GM19452 (cell line): ENCODE measurements around the gene CHST3.
"Not testable (repeated sequence)": the region's sequence is repeated elsewhere in the genome, so short reads cannot be mapped to it uniquely, and the experiment has no call there.

Experiments
- ATAC-seq: cut with Tn5 transposase; IDR thresholded peaks from one replicate; pipeline ENCODE4 v1.9.1; 2021; ENCODE audit not compliant: unreplicated experiment

Gene CHST3, protein sequence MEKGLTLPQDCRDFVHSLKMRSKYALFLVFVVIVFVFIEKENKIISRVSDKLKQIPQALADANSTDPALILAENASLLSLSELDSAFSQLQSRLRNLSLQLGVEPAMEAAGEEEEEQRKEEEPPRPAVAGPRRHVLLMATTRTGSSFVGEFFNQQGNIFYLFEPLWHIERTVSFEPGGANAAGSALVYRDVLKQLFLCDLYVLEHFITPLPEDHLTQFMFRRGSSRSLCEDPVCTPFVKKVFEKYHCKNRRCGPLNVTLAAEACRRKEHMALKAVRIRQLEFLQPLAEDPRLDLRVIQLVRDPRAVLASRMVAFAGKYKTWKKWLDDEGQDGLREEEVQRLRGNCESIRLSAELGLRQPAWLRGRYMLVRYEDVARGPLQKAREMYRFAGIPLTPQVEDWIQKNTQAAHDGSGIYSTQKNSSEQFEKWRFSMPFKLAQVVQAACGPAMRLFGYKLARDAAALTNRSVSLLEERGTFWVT

GRCh38 chr10:71964098-71964742 lies at the start of gene CHST3:
TSS of gene CHST3 (plus strand) at chr10:71964395. CDS start at chr10:72005843, 41,448 bp downstream.
- ATAC-seq: no peak

- no peak for ATAC-seq
Measured at GRCh38 chr10:71916827-71917226, 47.4 kb upstream of the CHST3 start.

DNA sequence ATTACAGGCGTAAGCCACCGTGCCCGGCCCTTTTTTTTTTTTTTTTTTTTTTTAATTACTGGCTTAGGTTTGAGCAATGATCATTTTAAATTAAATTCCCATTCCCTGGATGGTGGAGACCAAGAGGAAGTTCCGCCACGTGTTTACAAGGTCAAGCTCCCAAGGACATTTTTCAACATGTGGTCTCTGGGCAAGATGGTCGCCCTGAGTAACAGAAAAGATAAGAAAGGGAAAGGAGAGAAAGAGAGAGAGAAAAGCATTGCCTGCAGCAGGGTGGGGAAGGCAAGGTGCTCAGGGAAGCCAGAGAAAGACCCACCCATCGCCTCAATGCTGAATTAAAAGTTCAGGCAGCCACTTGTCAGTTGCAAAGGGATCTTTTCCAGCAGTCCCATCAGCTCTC lies 45.2 kb upstream of the CHST3 start:
- no peak for ATAC-seq

DNA sequence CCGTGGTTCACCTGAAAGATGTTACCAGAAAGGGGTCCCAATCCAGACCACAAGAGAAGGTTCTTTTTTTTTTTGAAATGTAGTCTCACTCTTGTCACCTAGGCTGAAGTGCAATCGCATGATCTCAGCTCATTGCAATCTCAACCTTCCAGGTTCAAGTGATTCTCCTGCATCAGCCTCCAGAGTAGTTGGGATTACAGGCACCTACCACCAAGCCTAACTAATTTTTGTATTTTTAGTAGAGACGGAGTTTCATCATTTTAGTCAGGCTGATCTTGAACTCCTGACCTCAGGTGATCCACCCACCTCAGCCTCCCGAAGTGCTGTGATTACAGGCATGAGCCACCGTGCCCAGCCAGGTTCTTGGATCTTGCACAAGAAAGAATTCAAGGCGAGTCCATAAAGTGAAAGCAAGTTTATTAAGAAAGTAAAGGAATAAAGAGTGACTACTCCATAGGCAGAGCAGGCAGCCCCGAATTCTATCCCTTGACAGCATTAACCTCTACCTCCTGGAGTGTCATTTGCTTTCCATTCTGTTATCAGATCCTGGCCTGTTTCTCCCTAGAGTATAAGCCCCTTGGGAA lies 44.1 kb upstream of the CHST3 start:
- ATAC-seq: not testable (repeated sequence)

GRCh38 chr10:71920540-71921323 lies 43.5 kb upstream of the CHST3 start:
- ATAC-seq: no peak

DNA sequence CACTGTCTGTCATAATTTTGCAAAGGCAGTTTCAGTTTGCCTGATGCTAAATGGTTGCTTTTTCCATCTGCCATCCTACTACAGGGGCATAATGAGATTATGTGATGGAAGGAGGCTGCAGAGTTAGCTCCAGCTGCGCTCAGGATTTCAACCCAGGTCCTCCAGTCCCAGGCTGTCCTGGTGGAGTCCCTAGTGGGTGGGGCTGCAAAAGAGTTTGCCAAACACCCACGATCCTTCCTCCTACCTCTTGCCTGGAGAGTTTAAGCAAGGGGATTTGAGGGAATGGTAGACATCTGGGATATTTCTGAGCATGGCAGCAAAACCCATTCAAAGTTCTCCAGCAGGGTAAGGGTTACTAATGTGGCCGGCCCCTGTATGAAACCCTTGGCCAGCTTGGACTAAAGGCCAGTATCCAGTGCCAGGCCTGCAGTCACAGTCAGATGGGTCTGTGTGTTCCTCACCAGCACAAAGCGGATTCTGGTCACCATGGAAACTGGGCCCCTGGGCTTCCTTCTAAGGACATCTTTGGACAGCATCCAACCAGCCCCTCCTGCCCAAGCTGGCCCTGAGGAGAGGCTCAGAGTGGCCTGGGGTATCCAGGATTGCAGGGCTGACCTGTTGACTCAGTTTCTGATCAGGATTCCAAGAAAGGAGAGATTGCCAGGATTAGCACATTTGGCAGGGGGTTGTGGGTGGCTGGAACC lies 42.7 kb upstream of the CHST3 start:
- ATAC-seq: no peak

GRCh38 chr10:71923138-71923692 lies 41.0 kb upstream of the CHST3 start:
- no peak for ATAC-seq

GRCh38 chr10:71924771-71925170 lies 39.4 kb upstream of the CHST3 start:
- ATAC-seq: no peak

DNA sequence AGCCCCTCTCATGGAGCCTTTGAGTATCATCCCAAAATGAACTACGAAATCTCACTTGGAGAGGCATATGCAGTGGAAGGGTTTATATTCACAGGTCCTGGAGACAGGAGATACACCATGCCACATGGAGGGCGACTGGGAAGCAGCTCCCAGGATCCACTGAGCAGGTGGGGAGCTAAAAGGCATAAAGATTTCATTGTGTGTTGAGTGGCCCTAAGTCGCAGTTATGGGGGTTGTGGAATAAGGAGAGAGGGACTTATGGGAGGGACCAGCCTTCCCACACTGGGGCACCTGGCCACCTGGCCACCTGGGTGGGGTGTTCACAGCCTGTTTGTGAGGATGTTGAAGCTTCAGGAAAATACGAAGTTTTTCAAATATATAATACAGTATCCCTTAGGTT lies 37.0 kb upstream of the CHST3 start:
- ATAC-seq: no peak

GRCh38 chr10:71927776-71928592 lies 36.2 kb upstream of the CHST3 start:
- ATAC-seq: no peak

- ATAC-seq: no peak
Measured at GRCh38 chr10:71931295-71931694, 32.9 kb upstream of the CHST3 start.

- no peak for ATAC-seq
Measured at GRCh38 chr10:71933651-71934050, 30.5 kb upstream of the CHST3 start.

DNA sequence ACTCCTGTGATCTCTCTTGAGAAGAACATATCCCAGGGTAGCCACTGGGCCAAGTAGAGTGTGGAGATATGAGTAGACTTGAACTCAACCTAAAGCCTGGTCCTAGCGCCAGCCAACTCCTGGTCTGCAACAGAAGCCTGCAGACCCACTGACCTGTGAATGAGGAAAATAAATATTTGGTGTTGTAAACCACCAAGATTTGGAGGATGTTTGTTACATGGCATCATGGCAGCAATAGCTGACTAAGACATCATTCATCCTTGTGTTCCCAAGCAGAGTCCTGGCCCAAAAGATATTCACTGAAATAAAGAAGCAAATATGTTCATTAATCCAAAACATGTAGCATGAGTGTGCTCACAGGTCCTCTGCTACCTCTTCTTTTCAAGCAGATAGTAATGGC lies 26.0 kb upstream of the CHST3 start:
- ATAC-seq: no peak

- no peak for ATAC-seq
Measured at GRCh38 chr10:71939304-71939703, 24.9 kb upstream of the CHST3 start.

- no peak for ATAC-seq
Measured at GRCh38 chr10:71939861-71940474, 24.2 kb upstream of the CHST3 start.

DNA sequence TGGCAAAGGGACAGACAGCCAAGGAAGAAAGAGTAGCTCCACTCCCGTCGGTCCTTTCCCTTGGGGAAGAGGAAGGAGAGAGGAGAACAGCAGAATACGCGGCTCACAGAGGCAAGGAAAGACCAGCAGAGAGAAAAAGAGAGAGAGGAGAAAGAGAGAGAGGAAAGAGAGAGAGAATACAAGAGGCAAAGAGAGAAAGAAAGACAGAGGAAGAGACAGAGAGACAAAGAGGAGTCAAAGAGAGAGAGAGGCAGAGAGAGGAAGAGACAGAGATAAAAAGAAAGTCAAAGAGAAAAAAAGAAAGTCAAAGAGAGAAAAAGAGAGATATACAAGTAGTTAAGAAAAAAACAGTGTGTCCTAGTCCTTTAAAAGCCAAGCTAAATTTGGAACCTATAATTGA lies 23.4 kb upstream of the CHST3 start:
- ATAC-seq: no peak

GRCh38 chr10:71941318-71941717 lies 22.9 kb upstream of the CHST3 start:
- no peak for ATAC-seq

- no peak for ATAC-seq
Measured at GRCh38 chr10:71945819-71946474, 18.2 kb upstream of the CHST3 start.

DNA sequence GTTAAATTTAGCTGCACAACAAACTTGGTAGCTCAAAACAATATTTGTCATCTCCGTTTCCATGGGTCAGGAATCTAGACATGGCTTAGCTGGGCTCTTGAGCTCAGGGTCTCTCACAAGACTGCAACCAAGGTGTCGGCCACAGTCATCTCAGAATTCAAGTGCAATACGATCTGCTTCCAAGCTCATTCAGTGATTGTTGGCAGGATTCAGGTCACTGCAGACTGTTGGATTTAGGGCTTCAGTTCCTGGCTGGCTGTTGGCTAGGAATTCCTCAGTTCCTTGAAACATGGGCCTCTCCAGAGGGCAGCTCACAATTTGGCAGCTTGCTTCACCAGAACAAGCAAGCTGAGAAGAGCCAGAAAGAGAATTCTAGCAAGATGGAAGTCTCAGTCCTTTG lies 17.5 kb upstream of the CHST3 start:
- ATAC-seq: no peak
